Immature natural killer cell (primary cell): Measurements from ENCODE around the gene ENPP4. TPM values are rescaled to one million over a fixed set of nuclear protein-coding genes. Genes with fewer than 3 reads are reported as not detected.
"Not testable (repeated sequence)": the region's sequence is repeated elsewhere in the genome, so short reads cannot be mapped to it uniquely, and the experiment has no call there.

Experiments used
- DNase-seq, 3 donors: peaks; one replicate each; pipeline ENCODE4 v3.0.0; 2022; ENCODE audit warnings: mixed read lengths in 1 of 3
- H3K27ac Mint-ChIP-seq, 6 donors: one replicate each; pipeline ENCODE4 v1.8.0; 2020; ENCODE audit warnings: mixed read lengths in 6 of 6, mild to moderate bottlenecking in 5 of 6, inconsistent platforms in 4 of 6, moderate library complexity in 3 of 6
- H3K27me3 Mint-ChIP-seq, 3 donors: one replicate each; pipeline ENCODE4 v1.8.0; 2020 to 2021; ENCODE audit warnings: low read depth in 3 of 3, mild to moderate bottlenecking in 3 of 3, mixed read lengths in 3 of 3, moderate library complexity in 3 of 3, inconsistent platforms in 1 of 3
- H3K36me3 Mint-ChIP-seq, 3 donors: one replicate each; pipeline ENCODE4 v1.8.0; 2020; ENCODE audit warnings: mixed read lengths in 3 of 3, inconsistent platforms in 2 of 3, mild to moderate bottlenecking in 2 of 3
- H3K4me1 Mint-ChIP-seq, 2 donors: one replicate each; pipeline ENCODE4 v1.8.0; 2020; ENCODE audit warnings: inconsistent platforms in 2 of 2, mild to moderate bottlenecking in 2 of 2, mixed read lengths in 2 of 2, moderate library complexity in 1 of 2
- H3K4me3 Mint-ChIP-seq, 5 donors: one replicate each; pipeline ENCODE4 v1.8.0; 2020; ENCODE audit warnings: mild to moderate bottlenecking in 5 of 5, mixed read lengths in 5 of 5, inconsistent platforms in 3 of 5, moderate library complexity in 3 of 5
- H3K9me3 Mint-ChIP-seq, 6 donors: one replicate each; pipeline ENCODE4 v1.8.0; 2020; ENCODE audit warnings: mild to moderate bottlenecking in 6 of 6, mixed read lengths in 6 of 6, inconsistent platforms in 4 of 6, moderate library complexity in 3 of 6
- polyA plus RNA-seq, 3 donors: library from polyadenylated mRNA; unstranded; fragments of 300-500 nt; fragmentation: Illumina TruSeq; gene quantifications; one replicate each; pipeline ENCODE4 v1.2.3, GENCODE V29; 2021

Gene ENPP4
- polyA plus RNA-seq, 3 donors from 2014 or later: 18.2 to 27.0 (median 26.0) TPM

DNA sequence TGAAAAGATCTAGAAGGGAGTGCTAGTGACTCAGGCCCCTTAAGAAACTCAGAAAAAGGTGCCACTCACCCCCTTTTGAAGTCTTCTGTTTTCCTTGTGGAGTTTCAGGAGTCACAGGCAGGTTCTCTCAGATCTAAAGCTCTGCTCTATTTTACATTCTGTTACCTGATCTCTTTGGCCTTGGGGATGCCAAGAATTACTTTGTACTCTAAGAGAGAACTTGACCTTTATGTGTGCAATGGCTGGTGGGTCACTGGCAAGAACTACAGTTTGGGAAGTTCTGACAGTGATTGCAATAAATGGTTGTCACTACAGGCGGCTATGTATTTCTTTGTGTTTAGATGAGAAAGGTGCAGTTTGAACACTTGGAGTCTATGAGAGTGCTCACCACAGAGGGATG lies 24.2 kb upstream of the ENPP4 start:
- H3K27ac Mint-ChIP-seq: peak overlapping the region in 5 of 6 donors; percentile 66 to 87 (median 77)
- H3K4me3 Mint-ChIP-seq: peak overlapping the region in 1 of 5 donors; percentile 51
- H3K9me3 Mint-ChIP-seq: peaks cover 0 to 4% (median 0%) of the 10 kb centered on the region in 6 donors
- peaks cover 20 to 29% (median 25%) of the 10 kb centered on the region in 3 donors for H3K36me3 Mint-ChIP-seq
- H3K4me1 Mint-ChIP-seq: peaks cover 32 to 36% of the 10 kb centered on the region in 2 donors
- DNase-seq: no peak
- H3K27me3 Mint-ChIP-seq: no peaks in the 10 kb centered on the region

GRCh38 chr6:46113370-46113769 lies 16.4 kb upstream of the ENPP4 start:
- Mint-ChIP-seq H3K36me3 (peaks cover 17 to 27% (median 23%) of the 10 kb centered on the region in 3 donors), H3K27me3 (no peaks in the 10 kb centered on the region), H3K9me3 (peaks cover 0 to 4% (median 0%) of the 10 kb centered on the region in 6 donors), H3K4me3 (peak overlapping the region in 2 of 5 donors; percentile 11 to 39), H3K4me1 (peaks cover 25 to 57% of the 10 kb centered on the region in 2 donors), H3K27ac (peak overlapping the region in 4 of 6 donors; percentile 12 to 83 (median 71))
- DNase-seq: no peak

DNA sequence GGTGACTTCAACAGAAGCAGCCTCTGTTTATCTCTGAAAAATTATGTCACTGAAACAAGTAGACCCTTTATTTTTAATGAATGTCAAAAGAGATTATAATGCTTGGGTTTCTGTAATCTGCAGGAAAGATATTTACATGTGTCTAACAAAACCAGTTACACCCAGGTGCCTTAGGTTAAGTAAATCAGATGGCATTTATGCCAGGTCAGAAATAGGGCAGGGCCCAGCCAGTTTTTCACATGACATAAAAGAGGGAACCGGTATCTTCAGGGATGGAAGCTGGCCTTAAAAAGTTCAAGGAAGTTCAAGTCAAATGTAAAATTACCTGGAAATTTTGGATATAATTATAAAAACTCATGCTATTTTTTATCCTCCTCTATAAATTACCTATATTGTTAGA lies 14.2 kb upstream of the ENPP4 start:
- DNase-seq: no peak
- peaks cover 0 to 4% (median 0%) of the 10 kb centered on the region in 6 donors for H3K9me3 Mint-ChIP-seq
- H3K4me3 Mint-ChIP-seq: no peak overlapping the region
- H3K27me3 Mint-ChIP-seq: peaks cover 0 to 3% (median 0%) of the 10 kb centered on the region in 3 donors
- peaks cover 14 to 23% (median 19%) of the 10 kb centered on the region in 3 donors for H3K36me3 Mint-ChIP-seq
- H3K27ac Mint-ChIP-seq: peak overlapping the region in 1 of 6 donors; percentile 58
- peaks cover 47 to 72% of the 10 kb centered on the region in 2 donors for H3K4me1 Mint-ChIP-seq

GRCh38 chr6:46116289-46116688 lies 13.5 kb upstream of the ENPP4 start:
- Mint-ChIP-seq H3K27ac (peak overlapping the region in 4 of 6 donors; percentile 4 to 58 (median 10)), H3K27me3 (peaks cover 0 to 3% (median 0%) of the 10 kb centered on the region in 3 donors)

GRCh38 chr6:46118157-46118556 lies 11.6 kb upstream of the ENPP4 start:
- no peak for DNase-seq
- peak overlapping the region in 1 of 5 donors; percentile 36 for H3K4me3 Mint-ChIP-seq
- H3K36me3 Mint-ChIP-seq: peaks cover 11 to 33% (median 32%) of the 10 kb centered on the region in 3 donors
- H3K27me3 Mint-ChIP-seq: peaks cover 0 to 3% (median 0%) of the 10 kb centered on the region in 3 donors
- H3K27ac Mint-ChIP-seq: peak overlapping the region in 3 of 6 donors; percentile 33 to 87 (median 45)
- peaks cover 0 to 4% (median 2%) of the 10 kb centered on the region in 6 donors for H3K9me3 Mint-ChIP-seq
- peaks cover 57 to 81% of the 10 kb centered on the region in 2 donors for H3K4me1 Mint-ChIP-seq

More at GRCh38 chr6:46116289-46116688, 13.5 kb upstream of the ENPP4 start:
- H3K4me1 Mint-ChIP-seq: peaks cover 50 to 74% of the 10 kb centered on the region in 2 donors
- no peak for DNase-seq
- peaks cover 0 to 4% (median 0%) of the 10 kb centered on the region in 6 donors for H3K9me3 Mint-ChIP-seq
- peaks cover 12 to 27% (median 22%) of the 10 kb centered on the region in 3 donors for H3K36me3 Mint-ChIP-seq
- no peak overlapping the region for H3K4me3 Mint-ChIP-seq

DNA sequence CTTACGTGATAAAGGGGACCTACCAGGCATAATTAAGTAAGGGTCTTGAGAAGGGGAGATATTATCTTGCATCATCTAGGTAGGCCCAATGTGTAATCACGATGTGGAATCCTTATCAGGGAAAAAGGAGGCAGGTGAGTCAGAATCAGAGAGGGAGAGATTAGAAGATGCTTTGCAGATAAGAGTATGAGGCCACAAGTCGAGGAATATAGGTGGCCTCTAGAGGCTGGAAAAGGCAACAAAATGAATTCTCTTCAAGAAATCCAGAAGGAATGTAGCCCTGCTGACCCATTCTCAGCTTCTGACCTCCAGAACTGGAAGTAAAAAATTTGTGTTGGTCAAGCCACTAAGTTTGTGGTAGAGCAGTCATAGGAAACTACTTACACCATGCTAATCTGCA lies 11.0 kb upstream of the ENPP4 start:
- peak overlapping the region in 4 of 6 donors; percentile 35 to 87 (median 62) for H3K27ac Mint-ChIP-seq
- H3K4me3 Mint-ChIP-seq: peak overlapping the region in 2 of 5 donors; percentile 36 to 48
- DNase-seq: no peak
- peaks cover 51 to 78% of the 10 kb centered on the region in 2 donors for H3K4me1 Mint-ChIP-seq
- H3K9me3 Mint-ChIP-seq: peaks cover 0 to 4% (median 2%) of the 10 kb centered on the region in 6 donors
- peaks cover 11 to 32% (median 31%) of the 10 kb centered on the region in 3 donors for H3K36me3 Mint-ChIP-seq
- H3K27me3 Mint-ChIP-seq: peaks cover 0 to 3% (median 0%) of the 10 kb centered on the region in 3 donors

DNA sequence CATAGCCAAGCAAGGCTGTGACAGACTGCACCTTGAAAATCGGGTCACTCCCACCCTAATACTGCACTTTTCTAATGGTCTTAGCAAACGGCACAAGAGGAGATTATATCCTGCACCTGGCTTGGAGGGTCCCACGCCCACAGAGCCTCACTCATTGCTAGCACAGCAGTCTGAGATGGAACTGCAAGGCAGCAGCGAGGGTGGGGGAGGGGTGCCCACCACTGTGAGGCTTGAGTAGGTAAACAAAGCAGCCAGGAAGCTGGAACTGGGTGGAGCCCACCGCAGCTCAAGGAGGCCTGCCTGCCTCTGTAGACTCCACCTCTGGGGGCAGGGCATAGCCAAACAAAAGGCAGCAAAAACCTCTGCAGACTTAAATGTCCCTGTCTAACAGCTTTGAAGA lies 10.1 kb upstream of the ENPP4 start:
- DNase-seq: peak in 1 of 3 donors; percentile 17
- H3K27me3 Mint-ChIP-seq, H3K9me3 Mint-ChIP-seq: not testable (repeated sequence)
- Mint-ChIP-seq H3K4me1 (peaks cover 42 to 77% of the 10 kb centered on the region in 2 donors), H3K4me3 (peak overlapping the region in 4 of 5 donors; percentile 11 to 60 (median 56)), H3K36me3 (peaks cover 11 to 32% (median 31%) of the 10 kb centered on the region in 3 donors), H3K27ac (peak overlapping the region in 4 of 6 donors; percentile 19 to 87 (median 74))

- peaks cover 59 to 77% of the 10 kb centered on the region in 2 donors for H3K4me1 Mint-ChIP-seq
- no peak for DNase-seq
- H3K27ac Mint-ChIP-seq: peak overlapping the region; percentile 85 to 97 (median 94)
Observed at GRCh38 chr6:46128476-46128875, 1.3 kb upstream of the ENPP4 start.

DNA sequence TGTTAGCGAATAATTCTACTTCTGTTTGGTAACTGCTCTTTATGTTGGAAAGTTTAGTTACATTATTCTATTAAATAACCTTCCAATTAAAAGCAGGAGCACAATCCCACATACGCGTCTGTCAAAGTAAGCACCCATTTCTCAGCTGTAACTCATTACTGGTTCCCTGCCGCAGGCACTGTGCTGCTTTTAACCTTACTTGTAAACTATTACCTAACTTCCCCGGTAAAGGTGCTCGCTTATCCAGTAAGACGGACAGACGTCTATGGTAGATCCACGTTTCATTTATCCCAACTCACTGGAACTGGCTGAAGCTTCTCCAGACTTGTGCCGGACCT lies 529 bp upstream of the ENPP4 start:
- Mint-ChIP-seq H3K36me3 (no peaks in the 10 kb centered on the region), H3K4me3 (peak overlapping the region; percentile 94 to 99 (median 96)), H3K4me1 (peaks cover 67 to 80% of the 10 kb centered on the region in 2 donors), H3K9me3 (peaks cover 0 to 2% (median 0%) of the 10 kb centered on the region in 6 donors), H3K27ac (peak overlapping the region; percentile 85 to 97 (median 94)), H3K27me3 (peaks cover 0 to 8% (median 4%) of the 10 kb centered on the region in 3 donors)
- no peak for DNase-seq

More at GRCh38 chr6:46128476-46128875, 1.3 kb upstream of the ENPP4 start:
- peak overlapping the region; percentile 94 to 99 (median 96) for H3K4me3 Mint-ChIP-seq
- no peaks in the 10 kb centered on the region for H3K36me3 Mint-ChIP-seq
- H3K27me3 Mint-ChIP-seq: peaks cover 0 to 8% (median 4%) of the 10 kb centered on the region in 3 donors
- peaks cover 0 to 2% (median 0%) of the 10 kb centered on the region in 6 donors for H3K9me3 Mint-ChIP-seq

- peaks cover 0 to 8% (median 4%) of the 10 kb centered on the region in 3 donors for H3K27me3 Mint-ChIP-seq
- H3K36me3 Mint-ChIP-seq: no peaks in the 10 kb centered on the region
- H3K27ac Mint-ChIP-seq: peak overlapping the region; percentile 85 to 97 (median 94)
- H3K4me1 Mint-ChIP-seq: peaks cover 81% of the 10 kb centered on the region in 2 donors
- H3K9me3 Mint-ChIP-seq: peaks cover 0 to 2% (median 0%) of the 10 kb centered on the region in 6 donors
- peak overlapping the region; percentile 94 to 99 (median 96) for H3K4me3 Mint-ChIP-seq
- DNase-seq: no peak
Observed at GRCh38 chr6:46130666-46131065, 877 bp downstream of the ENPP4 start.

GRCh38 chr6:46131291-46131690 lies 1.5 kb downstream of the ENPP4 start:
- Mint-ChIP-seq H3K4me3 (peak overlapping the region; percentile 12 to 99 (median 96)), H3K27ac (peak overlapping the region in 3 of 6 donors; percentile 45 to 94 (median 85)), H3K4me1 (peaks cover 81 to 88% of the 10 kb centered on the region in 2 donors)

DNA sequence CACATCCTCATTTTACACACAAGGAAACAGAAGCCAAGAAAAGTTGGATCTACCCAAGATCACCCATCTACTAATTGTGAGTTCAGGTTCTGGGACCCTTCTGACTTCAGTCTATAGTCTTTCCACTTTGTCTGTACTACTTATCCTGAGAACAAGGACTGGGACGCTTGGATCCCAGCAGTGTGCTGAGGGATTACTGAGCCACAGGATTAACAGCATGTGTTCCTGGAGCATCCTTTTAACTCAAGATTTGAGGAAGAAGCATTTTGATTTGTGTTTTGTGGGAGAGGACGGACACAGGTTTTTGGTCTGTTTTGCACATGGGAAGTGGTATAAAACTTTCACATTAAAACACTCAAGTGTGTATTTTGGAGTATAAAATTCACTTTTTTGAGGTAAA lies 4.4 kb downstream of the ENPP4 start:
- Mint-ChIP-seq H3K4me1 (peaks cover 83 to 90% of the 10 kb centered on the region in 2 donors), H3K27me3 (peaks cover 0 to 8% (median 4%) of the 10 kb centered on the region in 3 donors), H3K27ac (peak overlapping the region in 4 of 6 donors; percentile 21 to 81 (median 71)), H3K9me3 (peaks cover 0 to 2% (median 0%) of the 10 kb centered on the region in 6 donors), H3K4me3 (peak overlapping the region in 1 of 5 donors; percentile 53), H3K36me3 (no peaks in the 10 kb centered on the region)
- no peak for DNase-seq

More at GRCh38 chr6:46131291-46131690, 1.5 kb downstream of the ENPP4 start:
- DNase-seq, H3K27me3 Mint-ChIP-seq, H3K36me3 Mint-ChIP-seq, H3K9me3 Mint-ChIP-seq: not testable (repeated sequence)

DNA sequence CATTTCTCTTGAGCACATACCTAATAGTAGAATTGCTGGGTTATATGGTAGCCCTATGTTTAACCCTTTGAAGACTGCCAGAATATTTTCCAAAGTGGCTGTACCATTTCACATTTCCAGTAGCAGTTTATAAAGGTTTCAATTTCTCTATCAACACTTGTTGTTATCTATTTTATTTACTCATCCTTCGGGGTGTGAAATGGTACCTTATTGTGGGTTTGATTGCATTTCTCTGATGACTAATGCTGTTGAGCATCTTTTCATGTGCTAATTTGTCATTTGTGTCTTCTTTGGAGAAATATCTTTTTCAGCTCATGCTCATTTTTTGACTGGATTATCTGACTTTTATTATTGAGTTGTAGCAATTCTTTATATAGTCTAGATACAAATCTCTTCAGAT lies 5.4 kb downstream of the ENPP4 start:
- Mint-ChIP-seq H3K27me3 (peaks cover 0 to under 1% (median 0%) of the 10 kb centered on the region in 3 donors), H3K4me1 (peaks cover 88 to 92% of the 10 kb centered on the region in 2 donors), H3K4me3 (no peak overlapping the region), H3K9me3 (peaks cover 0 to 2% (median 0%) of the 10 kb centered on the region in 6 donors), H3K36me3 (no peaks in the 10 kb centered on the region), H3K27ac (peak overlapping the region in 1 of 6 donors; percentile 37)
- no peak for DNase-seq

DNA sequence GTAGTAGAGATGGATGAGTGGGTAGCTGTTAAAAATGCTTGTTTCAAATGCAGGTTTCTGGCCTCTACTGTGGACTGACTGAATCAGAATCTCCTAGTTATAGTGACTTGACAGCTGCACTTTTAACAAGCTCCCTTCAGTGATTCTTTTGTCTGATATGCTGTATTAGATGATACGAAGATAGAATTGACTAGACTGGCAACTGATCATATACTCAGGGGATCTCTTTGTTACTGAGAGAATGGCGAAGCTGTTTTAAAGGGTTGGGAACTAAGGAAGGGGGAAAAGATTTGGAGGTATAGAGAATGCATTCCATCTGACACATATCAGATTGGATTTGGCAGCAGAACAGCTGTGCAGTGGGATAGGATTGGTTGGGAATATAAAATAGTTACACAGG lies 7.0 kb downstream of the ENPP4 start:
- H3K4me3 Mint-ChIP-seq: peak overlapping the region in 1 of 5 donors; percentile 11
- H3K27me3 Mint-ChIP-seq: no peaks in the 10 kb centered on the region
- H3K4me1 Mint-ChIP-seq: peaks cover 81 to 83% of the 10 kb centered on the region in 2 donors
- peak overlapping the region in 5 of 6 donors; percentile 3 to 67 (median 19) for H3K27ac Mint-ChIP-seq
- H3K9me3 Mint-ChIP-seq: no peaks in the 10 kb centered on the region
- no peak for DNase-seq
- H3K36me3 Mint-ChIP-seq: no peaks in the 10 kb centered on the region
